GM19372 (cell line): ENCODE measurements around the gene PGAM2.
"Not testable (repeated sequence)": the region's sequence is repeated elsewhere in the genome, so short reads cannot be mapped to it uniquely, and the experiment has no call there.

ENCODE experiments used
- ATAC-seq: cut with Tn5 transposase; IDR thresholded peaks from one replicate; pipeline ENCODE4 v1.9.1; 2021; ENCODE audit warnings: mild to moderate bottlenecking, low read depth, moderate library complexity; ENCODE audit not compliant: unreplicated experiment

PGAM2 gene

GRCh38 chr7:44056681-44057080 lies 8.7 kb downstream of the PGAM2 start:
- no peak for ATAC-seq

- no peak for ATAC-seq
Measured at GRCh38 chr7:44052771-44053365, 12.5 kb downstream of the PGAM2 start.

GRCh38 chr7:44051611-44052220 lies 13.7 kb downstream of the PGAM2 start:
- no peak for ATAC-seq

- no peak for ATAC-seq
Measured at GRCh38 chr7:44050915-44051560, 14.3 kb downstream of the PGAM2 start.

GRCh38 chr7:44050121-44050914 lies 15.0 kb downstream of the PGAM2 start:
- no peak for ATAC-seq

- no peak for ATAC-seq
Measured at GRCh38 chr7:44048031-44048795, 17.2 kb downstream of the PGAM2 start.

GRCh38 chr7:44046321-44047061 lies 18.9 kb downstream of the PGAM2 start:
- ATAC-seq = no peak

- no peak for ATAC-seq
Measured at GRCh38 chr7:44045226-44046014, 19.9 kb downstream of the PGAM2 start.

- peak; percentile 67 for ATAC-seq
Measured at GRCh38 chr7:44044315-44045225, 20.8 kb downstream of the PGAM2 start, which contains the start of gene DBNL. Gene DBNL (plus strand): TSS chr7:44044702. CDS start chr7:44044738, 36 bp downstream.

- no peak for ATAC-seq
Measured at GRCh38 chr7:44043902-44044301, 21.5 kb downstream of the PGAM2 start.

- ATAC-seq = no peak
Measured at GRCh38 chr7:44042221-44042620, 23.1 kb downstream of the PGAM2 start.

GRCh38 chr7:44040493-44040891 lies 24.9 kb downstream of the PGAM2 start:
- ATAC-seq = peak; percentile 35

GRCh38 chr7:44039800-44040492 lies 25.4 kb downstream of the PGAM2 start:
- peak; percentile 7 for ATAC-seq

GRCh38 chr7:44038961-44039558 lies 26.3 kb downstream of the PGAM2 start:
- peak; percentile 69 for ATAC-seq

- not testable (repeated sequence) for ATAC-seq
Measured at GRCh38 chr7:44038553-44038952, 26.8 kb downstream of the PGAM2 start.

GRCh38 chr7:44037951-44038350 lies 27.4 kb downstream of the PGAM2 start:
- not testable (repeated sequence) for ATAC-seq

GRCh38 chr7:44036364-44036763 lies 29.0 kb downstream of the PGAM2 start:
- not testable (repeated sequence) for ATAC-seq
